WERI-Rb-1 (cell line): ENCODE results near the gene CAMK2N1.
A peak's percentile ranks its signal among the peaks of the same experiment; 100 is the strongest.

Experiments used
- DNase-seq: peaks from one replicate; pipeline ENCODE4 v3.0.0-alpha.2; 2020
- H3K27ac ChIP-seq: fragments of 250-450 bp; sonication (Bioruptor Pico); 2 replicates; pipeline ENCODE4 v1.5.1; 2020; ENCODE audit warnings: mild to moderate bottlenecking, moderate library complexity
- H3K27me3 ChIP-seq: fragments of 250-450 bp; sonication (Bioruptor Pico); 2 replicates; pipeline ENCODE4 v1.5.1; 2021; ENCODE audit warnings: mild to moderate bottlenecking, low read depth, moderate library complexity; ENCODE audit not compliant: insufficient read depth, severe bottlenecking
- H3K36me3 ChIP-seq: fragments of 250-450 bp; sonication (Bioruptor Pico); 2 replicates; pipeline ENCODE4 v1.5.1; 2020; ENCODE audit warnings: mild to moderate bottlenecking, moderate library complexity
- H3K4me3 ChIP-seq: 2 replicates; pipeline ENCODE4 v1.5.1; 2011; ENCODE audit warnings: low read depth, mild to moderate bottlenecking, control low read depth, low read length
- H3K9me3 ChIP-seq: fragments of 250-450 bp; sonication (Bioruptor Pico); 2 replicates; pipeline ENCODE4 v1.5.1; 2021; ENCODE audit warnings: mild to moderate bottlenecking, moderate library complexity; ENCODE audit not compliant: severe bottlenecking
- CTCF ChIP-seq: IDR thresholded peaks from 2 replicates; pipeline ENCODE4 v1.5.1; 2011; ENCODE audit warnings: low read depth, mild to moderate bottlenecking, control low read depth, inconsistent platforms, low read length

CAMK2N1 gene

GRCh38 chr1:20478057-20478635 lies 7.9 kb downstream of the CAMK2N1 start:
- H3K27ac ChIP-seq, result no peak overlapping the region
- H3K36me3 ChIP-seq, result no peaks in the 10 kb centered on the region
- H3K9me3 ChIP-seq, result no peaks in the 10 kb centered on the region
- H3K4me3 ChIP-seq, result no peak overlapping the region
- no peak for TF ChIP-seq CTCF
- H3K27me3 ChIP-seq, result peaks cover 24% of the 10 kb centered on the region
- no peak for DNase-seq

- Histone ChIP-seq H3K9me3 (no peaks in the 10 kb centered on the region), H3K27ac (no peak overlapping the region), H3K36me3 (no peaks in the 10 kb centered on the region), H3K4me3 (no peak overlapping the region), H3K27me3 (peaks cover 19% of the 10 kb centered on the region)
- DNase-seq, result no peak
- no peak for TF ChIP-seq CTCF
These were observed 8.5 kb downstream of the CAMK2N1 start for GRCh38 chr1:20477348-20478056.

- no peak overlapping the region for H3K4me3 ChIP-seq
- no peak for TF ChIP-seq CTCF
- H3K27ac ChIP-seq, result no peak overlapping the region
- peak; percentile 11 for DNase-seq
- peaks cover 8% of the 10 kb centered on the region for H3K27me3 ChIP-seq
- no peaks in the 10 kb centered on the region for H3K36me3 ChIP-seq
- H3K9me3 ChIP-seq, result no peaks in the 10 kb centered on the region
These were observed 9.6 kb downstream of the CAMK2N1 start for GRCh38 chr1:20476265-20477038.

GRCh38 chr1:20474996-20475395 lies 11.0 kb downstream of the CAMK2N1 start:
- Histone ChIP-seq H3K36me3 (no peaks in the 10 kb centered on the region), H3K27ac (no peak overlapping the region), H3K27me3 (peaks cover 8% of the 10 kb centered on the region), H3K4me3 (no peak overlapping the region), H3K9me3 (no peaks in the 10 kb centered on the region)
- TF ChIP-seq CTCF, result no peak
- DNase-seq, result no peak

- Histone ChIP-seq H3K4me3 (no peak overlapping the region), H3K36me3 (no peaks in the 10 kb centered on the region), H3K27ac (no peak overlapping the region), H3K9me3 (no peaks in the 10 kb centered on the region), H3K27me3 (peaks cover 8% of the 10 kb centered on the region)
- TF ChIP-seq CTCF, result no peak
- no peak for DNase-seq
These were observed 11.6 kb downstream of the CAMK2N1 start for GRCh38 chr1:20474333-20474975.
